Measurements from ENCODE around the gene CDCA4.

Gene CDCA4

GRCh38 chr14:105029402-105029801 is 8.5 kb upstream of the CDCA4 start:
- H3K27ac ChIP-seq, result no peak overlapping the region
- no peak for TF ChIP-seq CTCF (conservative IDR thresholded peaks at IDR 0.05)

- no peak for TF ChIP-seq CTCF (conservative IDR thresholded peaks at IDR 0.05)
- peak overlapping the region; percentile 32; the same call in 1 of the 2 replicates for H3K27ac ChIP-seq
Measured at GRCh38 chr14:105028251-105028927, 7.5 kb upstream of the CDCA4 start.

GRCh38 chr14:105027718-105028117 is 6.8 kb upstream of the CDCA4 start:
- H3K27ac ChIP-seq, result peak overlapping the region; percentile 32; the same call in 1 of the 2 replicates

- TF ChIP-seq CTCF (conservative IDR thresholded peaks at IDR 0.05), result no peak
- H3K27ac ChIP-seq, result peak overlapping the region; percentile 32; the same call in 1 of the 2 replicates
Measured at GRCh38 chr14:105026802-105027563, 6.1 kb upstream of the CDCA4 start.

- no peak overlapping the region; the same call in 1 of the 2 replicates for H3K27ac ChIP-seq
- TF ChIP-seq CTCF (conservative IDR thresholded peaks at IDR 0.05), result no peak
Measured at GRCh38 chr14:105026033-105026785, 5.3 kb upstream of the CDCA4 start.

GRCh38 chr14:105025429-105025828 is 4.5 kb upstream of the CDCA4 start:
- H3K27ac ChIP-seq, result no peak overlapping the region
- TF ChIP-seq CTCF (conservative IDR thresholded peaks at IDR 0.05), result no peak

GRCh38 chr14:105023791-105024480 is 3.1 kb upstream of the CDCA4 start:
- no peak overlapping the region for H3K27ac ChIP-seq
- TF ChIP-seq CTCF (conservative IDR thresholded peaks at IDR 0.05), result no peak

Data from VCaP (cell line).